Retinal pigment epithelial cell (primary cell): ENCODE results near the gene DPP7.

Experiments
- DNase-seq: peaks from one replicate; pipeline ENCODE4 v3.0.0-alpha.2; 2010; ENCODE audit warnings: low read depth
- H3K4me3 ChIP-seq: 2 replicates; pipeline ENCODE4 v1.5.1; 2011; ENCODE audit warnings: mild to moderate bottlenecking, low read length, control low read depth, moderate library complexity
- TF ChIP-seq, protein P1 (sequence below): conservative IDR thresholded peaks from 2 replicates; pipeline ENCODE4 v1.5.1; 2011; ENCODE audit warnings: low read depth, low read length, control low read depth, inconsistent platforms

DPP7 gene

DNA sequence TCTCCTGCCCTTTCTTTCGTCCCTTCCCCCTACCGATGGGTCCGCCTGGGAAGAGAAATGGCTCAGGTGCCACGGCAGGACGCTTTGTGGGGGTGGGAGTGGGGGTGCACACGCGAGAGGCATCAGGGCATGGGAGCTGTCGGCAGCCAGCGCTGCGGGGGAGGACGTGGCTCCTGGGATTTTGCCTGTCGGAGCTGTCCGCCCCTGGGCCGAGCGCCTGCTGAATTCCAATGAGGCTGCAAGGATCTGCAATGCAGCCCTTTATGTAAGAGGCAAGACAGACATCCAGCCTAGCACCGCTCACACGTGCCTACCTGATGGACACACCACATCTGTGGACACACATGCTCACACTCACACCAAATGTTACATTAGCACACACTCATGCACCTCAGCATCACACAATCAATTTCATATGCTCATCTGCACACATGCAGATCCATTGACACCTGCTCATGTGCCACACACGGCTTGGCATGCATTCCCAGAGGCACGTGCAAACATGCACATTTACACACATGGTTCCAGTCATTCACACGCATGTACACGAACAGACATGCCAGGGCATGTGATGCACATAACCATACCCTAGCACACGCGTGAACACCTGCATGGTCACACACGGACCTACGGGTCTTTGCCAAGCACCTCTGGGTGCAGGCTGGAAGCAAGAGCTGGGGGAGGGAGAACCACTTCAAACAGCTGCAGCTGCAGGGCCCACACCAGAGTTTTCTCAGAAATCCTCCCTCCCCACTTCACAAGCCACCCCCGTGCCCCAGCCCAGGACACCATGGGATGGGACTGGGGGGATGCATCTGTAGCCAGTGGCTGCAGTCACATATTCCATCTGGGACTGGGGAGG, 25.8 kb upstream of the DPP7 start:
- no peak for DNase-seq
- TF ChIP-seq, protein P1, sequence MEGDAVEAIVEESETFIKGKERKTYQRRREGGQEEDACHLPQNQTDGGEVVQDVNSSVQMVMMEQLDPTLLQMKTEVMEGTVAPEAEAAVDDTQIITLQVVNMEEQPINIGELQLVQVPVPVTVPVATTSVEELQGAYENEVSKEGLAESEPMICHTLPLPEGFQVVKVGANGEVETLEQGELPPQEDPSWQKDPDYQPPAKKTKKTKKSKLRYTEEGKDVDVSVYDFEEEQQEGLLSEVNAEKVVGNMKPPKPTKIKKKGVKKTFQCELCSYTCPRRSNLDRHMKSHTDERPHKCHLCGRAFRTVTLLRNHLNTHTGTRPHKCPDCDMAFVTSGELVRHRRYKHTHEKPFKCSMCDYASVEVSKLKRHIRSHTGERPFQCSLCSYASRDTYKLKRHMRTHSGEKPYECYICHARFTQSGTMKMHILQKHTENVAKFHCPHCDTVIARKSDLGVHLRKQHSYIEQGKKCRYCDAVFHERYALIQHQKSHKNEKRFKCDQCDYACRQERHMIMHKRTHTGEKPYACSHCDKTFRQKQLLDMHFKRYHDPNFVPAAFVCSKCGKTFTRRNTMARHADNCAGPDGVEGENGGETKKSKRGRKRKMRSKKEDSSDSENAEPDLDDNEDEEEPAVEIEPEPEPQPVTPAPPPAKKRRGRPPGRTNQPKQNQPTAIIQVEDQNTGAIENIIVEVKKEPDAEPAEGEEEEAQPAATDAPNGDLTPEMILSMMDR: no peak
- no peak overlapping the region for H3K4me3 ChIP-seq

DNA sequence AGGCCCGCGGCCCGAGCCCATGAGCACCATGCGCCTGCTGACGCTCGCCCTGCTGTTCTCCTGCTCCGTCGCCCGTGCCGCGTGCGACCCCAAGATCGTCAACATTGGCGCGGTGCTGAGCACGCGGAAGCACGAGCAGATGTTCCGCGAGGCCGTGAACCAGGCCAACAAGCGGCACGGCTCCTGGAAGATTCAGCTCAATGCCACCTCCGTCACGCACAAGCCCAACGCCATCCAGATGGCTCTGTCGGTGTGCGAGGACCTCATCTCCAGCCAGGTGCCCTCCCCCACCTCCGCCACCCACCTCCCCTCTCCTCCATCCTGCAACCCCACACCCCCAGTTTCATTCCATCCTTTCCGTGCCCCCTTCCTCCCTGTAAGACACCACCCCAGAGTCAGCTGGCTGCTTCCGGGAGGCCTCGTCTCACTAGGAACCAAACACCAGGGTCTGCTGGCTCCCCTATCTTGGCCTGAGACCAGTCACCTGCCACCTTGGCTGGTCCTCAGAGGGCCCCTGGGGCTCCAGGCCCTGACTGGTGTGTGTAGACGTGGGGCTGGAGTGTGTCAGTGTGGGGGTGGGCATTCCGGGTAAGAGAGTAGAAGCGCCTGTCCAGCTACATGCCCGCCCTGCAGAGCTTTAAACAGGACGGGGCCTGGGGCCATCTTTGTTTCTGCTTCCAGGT, 25.1 kb upstream of the DPP7 start:
- H3K4me3 ChIP-seq: no peak overlapping the region
- TF ChIP-seq, protein P1: no peak
- no peak for DNase-seq

DNA sequence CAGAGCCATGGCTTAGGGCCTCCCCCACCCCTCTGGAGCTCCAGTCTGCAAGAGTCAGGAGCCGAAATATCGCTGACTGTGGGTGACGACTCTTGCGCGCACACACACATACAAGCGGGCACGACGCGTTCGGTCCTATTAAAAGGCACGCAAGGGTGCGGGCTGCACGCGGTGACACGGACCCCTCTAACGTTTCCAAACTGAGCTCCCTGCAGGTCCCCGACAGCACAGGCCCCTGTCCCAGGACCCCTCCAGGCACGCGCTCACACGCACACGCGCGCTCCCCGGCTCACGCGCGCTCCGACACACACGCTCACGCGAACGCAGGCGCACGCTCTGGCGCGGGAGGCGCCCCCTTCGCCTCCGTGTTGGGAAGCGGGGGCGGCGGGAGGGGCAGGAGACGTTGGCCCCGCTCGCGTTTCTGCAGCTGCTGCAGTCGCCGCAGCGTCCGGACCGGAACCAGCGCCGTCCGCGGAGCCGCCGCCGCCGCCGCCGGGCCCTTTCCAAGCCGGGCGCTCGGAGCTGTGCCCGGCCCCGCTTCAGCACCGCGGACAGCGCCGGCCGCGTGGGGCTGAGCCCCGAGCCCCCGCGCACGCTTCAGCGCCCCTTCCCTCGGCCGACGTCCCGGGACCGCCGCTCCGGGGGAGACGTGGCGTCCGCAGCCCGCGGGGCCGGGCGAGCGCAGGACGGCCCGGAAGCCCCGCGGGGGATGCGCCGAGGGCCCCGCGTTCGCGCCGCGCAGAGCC, 24.4 kb upstream of the DPP7 start, which contains the start of gene GRIN1:
GRIN1 (plus strand) TSS at position 433 of the 746 bp plus-strand sequence. CDS start 333 bp downstream, outside the sequence.
- DNase-seq: no peak
- TF ChIP-seq, protein P1: no peak

GRCh38 chr9:137138058-137138721, 23.7 kb upstream of the DPP7 start:
- TF ChIP-seq, protein P1: no peak
- no peak overlapping the region for H3K4me3 ChIP-seq
- DNase-seq: no peak

More for the DNA sequence above, 24.4 kb upstream of the DPP7 start, which contains the start of gene GRIN1:
- H3K4me3 ChIP-seq: no peak within 1 kb of the TSS

- H3K4me3 ChIP-seq: no peak overlapping the region
- TF ChIP-seq, protein P1: no peak
- no peak for DNase-seq
Measured at GRCh38 chr9:137136881-137137607, 22.5 kb upstream of the DPP7 start.
